GM19025 (cell line): Measurements from ENCODE around the gene TRIM54.
"Not testable (repeated sequence)": the region's sequence is repeated elsewhere in the genome, so short reads cannot be mapped to it uniquely, and the experiment has no call there.

Experiments used
- ATAC-seq: cut with Tn5 transposase; IDR thresholded peaks from one replicate; pipeline ENCODE4 v1.9.1; 2021; ENCODE audit warnings: mild to moderate bottlenecking, low read depth, moderate library complexity; ENCODE audit not compliant: unreplicated experiment

The TRIM54 gene

GRCh38 chr2:27307545-27308358, 25.5 kb downstream of the TRIM54 start:
- ATAC-seq = no peak

- no peak for ATAC-seq
These were observed 26.2 kb downstream of the TRIM54 start, which contains the start of gene UCN for GRCh38 chr2:27308359-27308881. UCN (minus strand) TSS chr2:27308445; CDS start chr2:27307895, 550 bp downstream.

- ATAC-seq = no peak
These were observed 27.4 kb downstream of the TRIM54 start for GRCh38 chr2:27309651-27310050.

- ATAC-seq = no peak
These were observed 29.9 kb downstream of the TRIM54 start for GRCh38 chr2:27312152-27312551.

GRCh38 chr2:27313882-27314645, 31.8 kb downstream of the TRIM54 start:
- no peak for ATAC-seq

DNA sequence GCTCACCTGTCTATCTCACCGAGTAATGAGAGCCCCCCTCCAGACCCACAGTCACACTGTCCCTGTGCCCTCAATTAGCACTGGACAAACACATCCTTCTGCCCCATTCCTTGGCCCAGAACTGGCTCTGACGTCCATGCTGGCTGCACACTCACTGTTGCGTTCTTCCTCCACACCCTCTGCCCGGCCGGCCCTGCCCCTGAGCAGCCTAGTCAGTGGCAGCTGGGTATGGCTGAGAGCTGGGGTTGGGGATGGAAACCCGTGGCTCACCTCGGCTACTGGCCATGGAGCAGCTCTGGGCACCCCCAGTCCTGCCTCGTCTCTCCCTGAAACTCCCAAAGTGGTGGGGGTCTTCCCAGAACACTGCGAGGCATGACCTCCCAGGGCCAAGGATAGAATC, 32.5 kb downstream of the TRIM54 start:
- no peak for ATAC-seq

GRCh38 chr2:27315122-27315521, 32.9 kb downstream of the TRIM54 start:
- no peak for ATAC-seq

DNA sequence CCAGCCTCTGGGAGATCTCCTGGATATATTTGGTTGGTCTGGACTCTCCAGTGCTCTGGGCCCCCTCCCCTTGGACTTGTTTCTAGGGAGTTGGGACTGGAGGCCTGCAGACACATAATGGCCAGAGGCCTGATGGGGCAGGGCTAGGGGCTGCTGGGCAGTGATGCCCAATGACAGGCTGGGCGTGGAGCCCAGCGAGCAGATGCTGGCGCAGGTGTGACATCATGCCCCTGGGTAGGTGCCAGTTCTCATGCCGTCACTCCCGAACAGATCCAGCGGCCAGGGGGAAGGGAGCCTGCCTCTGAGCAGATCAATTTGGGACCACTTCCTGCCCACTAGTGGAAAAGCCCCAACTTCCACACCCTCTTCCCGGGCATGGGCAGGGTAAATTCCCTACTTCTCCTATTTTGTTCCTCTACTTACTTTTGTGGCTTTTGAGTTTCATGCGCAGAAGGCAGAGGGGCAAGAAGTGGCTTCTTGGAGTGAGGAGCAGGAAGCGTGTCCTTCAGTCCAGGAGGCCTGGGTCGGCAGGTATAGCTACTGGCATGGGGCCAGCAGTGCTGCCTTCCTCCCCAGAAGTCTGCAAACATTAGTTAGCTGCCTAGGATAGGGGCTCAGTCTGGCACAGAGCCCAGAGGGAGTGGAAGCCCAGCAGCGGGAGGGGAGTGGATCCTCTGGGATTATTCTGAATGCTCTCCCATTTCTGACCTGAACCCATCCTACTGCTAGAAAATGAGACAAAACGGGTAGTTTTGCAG, 34.6 kb downstream of the TRIM54 start:
- no peak for ATAC-seq

- not testable (repeated sequence) for ATAC-seq
These were observed 37.6 kb downstream of the TRIM54 start for GRCh38 chr2:27319839-27320238.

DNA sequence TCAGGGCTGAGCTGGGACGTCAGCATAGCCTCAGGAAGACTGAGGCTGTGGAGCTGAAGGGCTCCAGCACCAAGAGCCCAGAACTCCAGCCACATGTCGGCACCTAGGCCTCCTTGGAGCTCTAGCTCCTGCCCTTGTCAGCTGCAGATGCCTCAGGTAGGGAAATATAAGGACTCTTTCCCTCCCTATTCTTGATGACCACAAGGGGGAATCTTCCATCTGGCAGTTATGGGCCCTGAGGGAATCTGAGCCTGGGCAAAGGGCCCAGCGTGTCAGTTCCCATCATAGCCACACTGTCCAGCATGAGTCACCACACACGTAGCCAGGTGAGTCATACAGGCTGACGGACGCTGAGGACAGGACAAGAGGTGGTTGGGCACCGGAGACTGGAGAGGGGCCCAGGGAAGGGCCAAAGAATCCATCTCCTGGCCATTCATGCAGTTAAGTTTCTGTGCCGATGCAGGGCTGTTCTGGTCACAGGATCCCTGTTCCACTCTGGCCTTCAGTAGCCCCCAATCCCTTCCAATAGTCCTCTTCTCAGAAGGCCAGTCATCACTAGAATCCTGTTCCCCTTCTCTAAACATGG, 38.8 kb downstream of the TRIM54 start:
- ATAC-seq = no peak

GRCh38 chr2:27322301-27322765, 40.1 kb downstream of the TRIM54 start:
- ATAC-seq = no peak

- ATAC-seq = peak; percentile 89
These were observed 40.8 kb downstream of the TRIM54 start, which contains the start of gene MPV17 for GRCh38 chr2:27322766-27323595. MPV17 (minus strand) TSS chr2:27323097; CDS start chr2:27322517, 580 bp downstream.

- ATAC-seq = no peak
These were observed 41.5 kb downstream of the TRIM54 start for GRCh38 chr2:27323596-27324285.

DNA sequence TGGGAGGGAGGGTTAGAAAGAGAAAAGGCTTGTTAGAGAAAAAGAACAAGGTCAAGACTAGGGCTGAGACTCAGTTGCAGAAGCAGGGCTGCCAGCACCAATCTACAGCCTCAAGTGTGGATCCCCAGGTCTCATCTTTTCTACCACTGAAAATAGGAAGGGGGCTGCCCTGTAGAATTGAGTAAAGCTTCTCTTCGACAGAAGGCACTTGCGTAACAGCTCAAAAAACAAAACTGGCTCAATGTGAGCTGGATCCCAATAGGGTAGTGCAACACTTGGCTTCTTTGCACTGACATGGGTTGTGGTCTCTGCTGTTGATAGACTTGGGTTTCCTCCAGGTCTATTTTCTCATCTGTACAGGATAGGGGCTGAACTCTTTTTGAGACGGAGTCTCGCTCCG, 42.5 kb downstream of the TRIM54 start:
- ATAC-seq = no peak

- ATAC-seq = no peak
These were observed 53.1 kb downstream of the TRIM54 start for GRCh38 chr2:27335311-27335710.

GRCh38 chr2:27336173-27336572, 53.9 kb downstream of the TRIM54 start:
- ATAC-seq = no peak

GRCh38 chr2:27347641-27348040, 65.4 kb downstream of the TRIM54 start:
- ATAC-seq = no peak

DNA sequence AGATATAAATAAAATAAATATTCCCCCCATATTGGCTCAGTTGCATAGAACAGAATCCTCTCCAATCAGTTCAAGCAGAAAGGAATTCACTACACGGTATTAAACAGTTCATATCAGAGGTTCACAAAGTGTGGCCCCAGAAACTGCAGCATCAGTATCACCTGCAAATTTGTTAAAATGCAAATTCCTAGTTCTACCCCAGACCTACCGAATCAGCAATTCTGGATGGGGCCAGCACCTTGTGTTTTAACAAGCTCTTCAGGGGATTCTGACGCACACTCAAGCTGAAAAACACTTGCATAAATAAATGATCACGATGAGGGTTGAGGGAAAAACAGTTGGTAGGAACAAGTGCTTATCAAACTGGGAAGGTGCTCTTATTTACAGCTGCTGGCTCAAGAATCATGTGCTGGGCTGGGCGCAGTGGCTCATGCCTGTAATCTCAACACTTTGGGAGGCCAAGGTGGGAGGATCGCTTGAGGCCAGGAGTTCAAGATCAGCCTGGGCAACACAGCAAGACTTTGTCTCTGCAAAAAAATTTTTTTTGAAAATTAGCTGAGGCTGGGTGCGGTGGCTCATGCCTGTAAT, 68.0 kb downstream of the TRIM54 start:
- ATAC-seq = no peak
